Measurements from ENCODE around the gene EGR1.

The EGR1 gene

GRCh38 chr5:138465261-138466124 lies at the start of gene EGR1:
Gene EGR1, plus strand, starts transcription at chr5:138465479. Its CDS starts 283 bp downstream, at chr5:138465762.
- peak; percentile 90 to 100 (median 98) for DNase-seq

DNA sequence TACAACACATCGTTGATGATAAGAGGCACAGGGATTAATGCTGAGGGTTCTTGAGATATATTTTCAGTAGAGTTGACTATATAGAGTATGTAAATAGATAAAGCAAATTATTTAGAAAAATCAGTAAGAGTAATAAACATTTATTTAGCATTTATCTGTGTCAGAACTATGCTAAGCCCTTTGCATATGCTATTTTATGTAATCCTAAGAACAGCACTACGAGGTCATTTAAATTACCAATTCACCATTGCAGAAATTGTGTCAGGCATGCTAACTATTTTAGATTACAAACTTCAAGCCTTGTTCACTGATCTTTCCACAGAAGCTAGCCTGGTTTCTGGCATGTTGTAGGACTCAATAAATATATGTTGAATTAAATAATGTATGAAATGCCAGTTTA lies 46.8 kb upstream of the EGR1 start:
- no peak for DNase-seq

GRCh38 chr5:138425079-138425478 lies 40.2 kb upstream of the EGR1 start:
- no peak for DNase-seq

GRCh38 chr5:138435943-138436342 lies 29.3 kb upstream of the EGR1 start:
- no peak for DNase-seq

GRCh38 chr5:138438003-138438723 lies 27.1 kb upstream of the EGR1 start:
- no peak for DNase-seq

GRCh38 chr5:138438724-138439476 lies 26.4 kb upstream of the EGR1 start, which contains the start of gene REEP2:
Gene REEP2, plus strand, starts transcription at chr5:138439057. Its CDS starts 152 bp downstream, at chr5:138439209.
- DNase-seq: peak in 19 of 56 donors; percentile 35 to 70 (median 50)

DNA sequence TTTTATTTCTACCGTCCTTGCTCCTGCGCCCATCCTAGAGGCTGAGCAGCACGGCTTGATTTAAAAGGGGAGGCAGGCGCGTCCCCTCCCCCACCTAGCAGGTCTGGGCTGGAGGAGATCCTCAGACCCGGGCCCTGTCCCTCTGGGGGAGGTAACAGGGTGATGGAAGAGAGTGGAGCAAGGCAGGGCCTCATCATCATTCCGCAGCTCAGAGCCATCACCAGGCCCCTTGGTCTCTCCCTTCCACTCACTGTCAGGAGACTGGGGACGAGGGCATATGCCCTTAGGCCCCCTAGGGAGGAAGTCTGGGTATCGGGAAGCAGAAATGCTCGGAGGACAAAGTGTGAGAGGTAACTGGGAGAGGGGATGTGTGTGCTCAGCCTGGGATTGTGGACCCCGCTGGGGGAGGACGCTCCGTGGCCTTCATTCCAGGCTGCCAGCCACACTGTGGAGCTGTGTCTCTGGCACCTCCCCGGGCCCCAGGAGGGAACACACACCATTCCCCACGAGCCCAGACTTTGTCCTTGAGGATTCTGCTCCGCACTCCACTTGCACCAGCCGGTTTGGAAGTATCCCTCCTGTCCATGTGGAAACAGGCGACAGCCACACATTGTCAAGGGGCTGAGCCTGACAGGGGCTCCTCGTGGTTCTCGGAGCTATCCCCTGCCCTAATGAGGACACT lies 25.7 kb upstream of the EGR1 start:
- DNase-seq: peak in 7 of 56 donors; percentile 17 to 58 (median 50)

DNA sequence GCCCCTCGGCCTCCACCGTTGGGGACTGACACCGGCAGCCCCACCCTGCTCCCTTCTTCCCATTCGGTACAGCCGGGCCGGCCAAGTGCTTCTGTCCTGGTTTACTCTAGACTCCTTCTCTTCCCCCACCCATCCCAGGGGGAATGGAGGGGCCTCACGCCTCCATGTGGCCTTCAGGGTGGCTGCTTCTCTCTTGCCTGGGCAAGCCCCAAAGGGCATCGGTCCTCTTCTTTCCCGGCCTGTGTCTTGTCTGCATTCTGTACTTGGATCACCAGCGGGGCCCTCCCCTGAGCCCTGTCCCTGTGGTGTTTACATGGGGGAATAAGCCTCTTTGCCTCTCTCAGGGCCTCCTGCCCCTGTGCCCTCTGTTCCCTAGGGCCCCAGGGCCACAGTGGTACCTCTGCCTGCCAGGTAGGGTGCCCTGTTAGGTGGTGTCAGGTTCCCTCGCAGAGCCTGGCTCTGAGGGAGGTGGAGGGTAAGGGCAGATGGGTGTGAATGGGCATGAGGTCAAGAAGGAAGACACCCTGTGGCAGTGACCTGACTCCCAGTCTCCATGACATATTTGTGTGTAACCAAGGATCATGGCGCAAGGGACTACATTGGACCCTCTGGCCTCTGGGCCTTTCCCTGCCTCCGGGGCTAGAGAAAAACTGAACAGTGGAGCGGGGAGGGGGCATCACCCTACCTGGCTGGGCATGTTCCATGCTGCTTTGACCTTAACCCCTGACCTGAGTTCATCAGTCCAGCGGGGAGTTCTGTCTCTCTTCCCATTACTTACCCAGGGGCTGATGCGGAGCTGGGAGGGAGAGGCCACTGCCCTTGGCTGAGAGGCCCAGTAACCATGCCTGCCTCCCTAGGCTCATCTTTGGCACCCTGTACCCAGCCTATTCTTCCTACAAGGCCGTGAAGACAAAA lies 24.9 kb upstream of the EGR1 start:
- no peak for DNase-seq

- DNase-seq: no peak
Observed at GRCh38 chr5:138441221-138441620, 24.1 kb upstream of the EGR1 start.

- DNase-seq: no peak
Observed at GRCh38 chr5:138444078-138444773, 21.1 kb upstream of the EGR1 start.

DNA sequence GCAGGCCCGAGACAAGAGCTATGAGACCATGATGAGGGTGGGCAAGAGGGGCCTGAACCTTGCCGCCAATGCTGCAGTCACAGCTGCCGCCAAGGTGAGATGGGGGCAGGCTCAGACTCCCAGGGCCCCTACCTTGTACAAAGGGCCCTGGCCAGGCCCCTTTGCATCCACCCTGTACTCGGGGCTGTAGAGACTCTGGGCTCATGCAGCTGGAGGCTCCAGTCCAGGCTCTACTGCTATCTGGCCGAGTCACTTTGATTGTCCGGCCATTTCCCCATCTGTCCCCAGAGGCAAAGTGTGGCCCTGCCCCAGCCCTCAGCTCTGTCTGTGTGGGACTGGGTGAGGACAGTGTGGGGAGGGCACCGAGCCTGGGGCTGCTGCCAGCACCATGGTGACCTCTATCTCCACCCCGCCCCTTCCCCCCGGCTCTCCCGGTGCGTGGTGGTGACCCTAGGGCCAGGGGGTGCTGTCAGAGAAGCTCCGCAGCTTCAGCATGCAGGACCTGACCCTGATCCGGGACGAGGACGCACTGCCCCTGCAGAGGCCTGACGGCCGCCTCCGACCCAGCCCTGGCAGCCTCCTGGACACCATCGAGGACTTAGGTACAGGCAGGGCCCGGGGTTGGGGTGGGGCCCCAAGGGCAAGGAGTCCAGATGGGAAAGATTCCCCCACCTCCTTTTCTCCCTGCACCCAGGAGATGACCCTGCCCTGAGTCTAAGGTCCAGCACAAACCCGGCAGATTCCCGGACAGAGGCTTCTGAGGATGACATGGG lies 20.3 kb upstream of the EGR1 start:
- DNase-seq: no peak

DNA sequence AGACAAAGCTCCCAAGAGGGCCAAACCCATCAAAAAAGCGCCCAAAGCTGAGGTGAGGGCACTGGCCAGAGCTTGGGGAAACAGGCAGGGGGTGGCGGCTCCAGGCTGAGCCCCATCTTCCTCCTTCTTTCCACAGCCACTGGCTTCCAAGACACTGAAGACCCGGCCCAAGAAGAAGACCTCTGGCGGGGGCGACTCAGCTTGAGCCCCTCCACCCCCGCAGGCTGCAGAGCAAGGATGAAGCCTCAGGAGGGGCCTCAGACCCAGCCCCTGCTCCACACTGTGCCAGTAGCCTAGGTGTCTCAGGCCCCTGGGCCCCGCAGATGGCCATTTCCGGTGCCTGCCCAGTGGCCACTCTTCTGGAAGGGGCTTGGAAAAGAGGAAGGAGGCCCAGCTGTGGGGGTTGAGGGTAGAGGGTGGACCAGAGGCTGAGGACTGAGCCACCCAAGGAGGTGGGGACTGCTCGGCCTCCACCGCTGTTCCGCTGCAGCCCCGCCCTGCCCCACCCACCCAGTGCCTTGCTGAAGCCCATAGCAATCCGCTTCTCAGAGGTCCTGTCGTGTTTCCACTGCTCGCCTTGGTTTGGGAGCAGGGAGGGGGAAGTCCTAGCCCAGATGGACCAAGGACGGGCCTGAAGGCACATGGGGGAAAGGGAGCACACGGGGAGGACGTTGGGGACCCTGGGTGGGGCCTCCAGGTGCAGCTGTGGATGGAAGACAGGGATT lies 19.6 kb upstream of the EGR1 start:
- DNase-seq: no peak

- DNase-seq: no peak
Observed at GRCh38 chr5:138448070-138448469, 17.2 kb upstream of the EGR1 start.

DNA sequence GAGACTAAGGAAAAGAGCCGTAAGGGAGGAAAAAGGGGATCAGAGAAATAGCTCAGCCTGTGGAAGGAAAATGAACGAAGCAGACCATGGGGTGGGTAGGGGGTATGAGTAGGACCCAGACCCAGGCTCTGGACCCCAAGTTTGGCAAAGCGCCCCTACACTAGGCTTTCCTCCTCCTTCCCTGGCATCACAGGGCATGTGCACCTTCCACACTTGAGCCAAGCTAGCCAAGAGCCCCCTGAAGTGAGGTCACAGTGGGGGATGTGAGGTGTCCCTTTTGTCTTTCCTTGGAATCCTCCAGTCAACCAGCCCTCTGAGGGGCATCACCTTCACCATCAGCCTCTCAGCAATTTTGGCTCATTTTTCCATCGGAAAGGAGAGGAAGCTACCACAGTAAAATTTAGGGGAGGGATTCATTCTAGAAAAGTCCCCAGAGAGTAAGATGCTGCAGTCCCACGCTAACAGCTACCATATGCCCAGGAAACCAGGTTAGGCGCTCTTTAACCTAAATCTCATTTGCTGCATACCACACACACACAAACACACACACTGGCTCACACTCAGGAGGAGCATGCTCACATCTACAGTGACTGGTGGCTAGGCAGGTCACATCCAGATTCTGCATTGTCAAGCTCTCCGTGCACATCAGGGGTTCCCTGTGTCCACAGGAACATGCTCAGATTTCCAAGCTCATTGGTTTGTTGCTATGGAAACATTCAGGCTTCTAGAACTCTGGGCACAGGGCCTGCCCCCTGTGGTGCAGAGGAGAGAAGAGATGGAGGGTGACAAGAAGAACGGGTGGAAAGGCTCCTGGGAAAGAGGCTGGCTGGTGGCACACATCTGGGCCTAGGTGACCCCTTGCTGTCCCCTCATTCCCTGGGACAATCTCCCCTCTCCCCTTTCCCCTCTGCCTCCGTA lies 16.5 kb upstream of the EGR1 start:
- peak in 12 of 56 donors; percentile 13 to 43 (median 33) for DNase-seq

- DNase-seq: peak in 51 of 56 donors; percentile 33 to 87 (median 70)
Observed at GRCh38 chr5:138449501-138450239, 15.6 kb upstream of the EGR1 start.

DNA sequence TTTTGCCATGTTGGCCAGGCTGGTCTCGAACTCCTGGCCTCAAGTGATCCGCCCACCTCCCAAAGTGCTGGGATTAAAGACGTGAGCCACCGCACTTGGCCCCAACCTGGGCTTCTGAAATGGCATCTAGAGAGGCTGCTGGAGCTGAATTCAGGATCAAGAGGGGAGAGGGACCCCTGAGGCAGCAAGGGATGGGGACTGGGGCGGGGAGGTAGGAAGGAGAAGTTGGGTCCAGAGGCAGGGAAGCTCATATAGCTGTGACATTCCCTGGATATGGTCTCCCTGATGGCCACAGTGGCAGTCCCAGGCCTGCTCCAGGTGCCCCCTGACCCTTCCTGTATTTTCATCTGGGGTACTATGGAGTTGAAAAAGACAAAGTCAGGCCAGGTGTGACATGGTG lies 14.3 kb upstream of the EGR1 start:
- no peak for DNase-seq

Measured in amygdala (tissue), 56 donors.